Tibial nerve (tissue), 4 donors: ENCODE results near the gene MPRIP. TPM values are rescaled to one million over a fixed set of nuclear protein-coding genes. Genes with fewer than 3 reads are reported as not detected.

ENCODE experiments used
- DNase-seq, 2 donors: peaks; one replicate each; pipeline ENCODE4 v3.0.0-alpha.2; 2019; ENCODE audit warnings: low spot score in 2 of 2
- H3K27ac ChIP-seq, 4 donors: fragments of 200-600 bp; sonication (generic) in 3 of 4; one replicate each; pipeline ENCODE4 v1.5.1; 2017 to 2019; ENCODE audit warnings: mild to moderate bottlenecking in 1 of 4
- H3K27me3 ChIP-seq, 2 donors: fragments of 200-600 bp; sonication (generic) in 1 of 2; one replicate each; pipeline versions ENCODE4 v1.5.1 to v1.6.0; 2017 to 2019
- H3K36me3 ChIP-seq, 3 donors: fragments of 200-600 bp; sonication (generic); one replicate each; pipeline ENCODE4 v1.5.1; 2018 to 2019
- H3K4me1 ChIP-seq, 4 donors: fragments of 200-600 bp; sonication (generic) in 3 of 4; one replicate each; pipeline ENCODE4 v1.5.1; 2017 to 2019
- H3K4me3 ChIP-seq, 4 donors: fragments of 200-600 bp; sonication (generic) in 3 of 4; one replicate each; pipeline ENCODE4 v1.5.1; 2017 to 2019; ENCODE audit warnings: mild to moderate bottlenecking in 1 of 4, moderate library complexity in 1 of 4
- H3K9me3 ChIP-seq, 4 donors: fragments of 200-600 bp; sonication (generic) in 3 of 4; one replicate each; pipeline ENCODE4 v1.5.1; 2017 to 2019
- CTCF ChIP-seq, 5 experiments: fragments of 200-600 bp in 3 of 5; fragments of 450-650 bp in 2 of 5; sonication (generic) in 3 of 5; IDR thresholded peaks; one replicate each; pipeline ENCODE4 v1.5.1; 2016 to 2019; ENCODE audit warnings: antibody characterized with exemption in 5 of 5, mild to moderate bottlenecking in 3 of 5, moderate library complexity in 2 of 5
- EP300 ChIP-seq, 2 donors: sonication (generic); formaldehyde crosslinking; IDR thresholded peaks; one replicate each; pipeline ENCODE4 v1.6.1; 2017; ENCODE audit warnings: antibody characterized with exemption in 2 of 2, mild to moderate bottlenecking in 1 of 2
- POLR2A ChIP-seq, 2 donors: fragments of 450-650 bp; IDR thresholded peaks; one replicate each; pipeline ENCODE4 v1.6.1; 2017; ENCODE audit warnings: antibody characterized with exemption in 2 of 2, mild to moderate bottlenecking in 2 of 2, moderate library complexity in 2 of 2
- WGBS, 2 donors: methylation state at CpG; one replicate each; pipeline ENCODE4 v1.1.5; 2018; 5-methylcytosine and 5-hydroxymethylcytosine counted together
- total RNA-seq, 4 donors: library from RNA; depleted of rRNA; stranded (reverse); fragments of >200 nt; gene quantifications; one replicate each; pipeline ENCODE4 v1.1.0, GENCODE V29; 2016

MPRIP gene
- total RNA-seq, 4 donors from 2014 or later: 216 to 291 (median 265) TPM

GRCh38 chr17:17146786-17147406 lies 104.6 kb downstream of the MPRIP start:
- no peak for DNase-seq
- 82 to 87% methylated on average over 12 to 14 of the region's 14 CpGs for WGBS, 2 donors
- TF ChIP-seq POLR2A (IDR thresholded peaks at IDR 0.05) (no peak), EP300 (IDR thresholded peaks at IDR 0.05) (no peak), CTCF (IDR thresholded peaks at IDR 0.05) (peak in 3 of 5 experiments; percentile 4 to 18 (median 10))
- Histone ChIP-seq H3K9me3 (no peaks in the 10 kb centered on the region), H3K27ac (no peak overlapping the region), H3K4me3 (no peak overlapping the region), H3K27me3 (no peaks in the 10 kb centered on the region), H3K4me1 (peaks cover 0 to 18% (median 7%) of the 10 kb centered on the region in 4 donors), H3K36me3 (peaks cover 4 to 88% (median 17%) of the 10 kb centered on the region in 3 donors)

- peaks cover 0 to 22% (median 8%) of the 10 kb centered on the region in 4 donors for H3K4me1 ChIP-seq
- TF ChIP-seq POLR2A (IDR thresholded peaks at IDR 0.05): no peak
- no peak for TF ChIP-seq EP300 (IDR thresholded peaks at IDR 0.05)
- TF ChIP-seq CTCF (IDR thresholded peaks at IDR 0.05): no peak
- DNase-seq: no peak
- 65 to 71% methylated on average over 5 of the region's 5 CpGs for WGBS, 2 donors
- H3K27me3 ChIP-seq: no peaks in the 10 kb centered on the region
- H3K27ac ChIP-seq: no peak overlapping the region
- peaks cover 4 to 88% (median 17%) of the 10 kb centered on the region in 3 donors for H3K36me3 ChIP-seq
- no peaks in the 10 kb centered on the region for H3K9me3 ChIP-seq
- no peak overlapping the region for H3K4me3 ChIP-seq
Measured at GRCh38 chr17:17147821-17148220, 105.6 kb downstream of the MPRIP start.

- H3K36me3 ChIP-seq: peaks cover 0 to 88% (median 13%) of the 10 kb centered on the region in 3 donors
- DNase-seq: no peak
Measured at GRCh38 chr17:17149520-17150447, 107.5 kb downstream of the MPRIP start.

GRCh38 chr17:17150448-17150800 lies 108.2 kb downstream of the MPRIP start:
- peaks cover 0 to 88% (median 13%) of the 10 kb centered on the region in 3 donors for H3K36me3 ChIP-seq
- H3K4me1 ChIP-seq: peaks cover 0 to 22% (median 8%) of the 10 kb centered on the region in 4 donors
- TF ChIP-seq CTCF (IDR thresholded peaks at IDR 0.05) (no peak), POLR2A (IDR thresholded peaks at IDR 0.05) (no peak), EP300 (IDR thresholded peaks at IDR 0.05) (no peak)
- no peak overlapping the region for H3K4me3 ChIP-seq
- no peak for DNase-seq
- H3K9me3 ChIP-seq: no peaks in the 10 kb centered on the region
- H3K27ac ChIP-seq: peak overlapping the region in 2 of 4 donors; percentile 4 to 79
- H3K27me3 ChIP-seq: no peaks in the 10 kb centered on the region
- WGBS, 2 donors: 86 to 89% methylated on average over 1 of the region's 1 CpG

More at GRCh38 chr17:17149520-17150447, 107.5 kb downstream of the MPRIP start:
- Histone ChIP-seq H3K4me1 (peaks cover 0 to 22% (median 8%) of the 10 kb centered on the region in 4 donors), H3K4me3 (no peak overlapping the region), H3K9me3 (no peaks in the 10 kb centered on the region), H3K27ac (peak overlapping the region in 2 of 4 donors; percentile 4 to 56), H3K27me3 (no peaks in the 10 kb centered on the region)
- 83 to 87% methylated on average over 9 of the region's 9 CpGs for WGBS, 2 donors
- TF ChIP-seq EP300 (IDR thresholded peaks at IDR 0.05): no peak
- TF ChIP-seq POLR2A (IDR thresholded peaks at IDR 0.05): no peak
- TF ChIP-seq CTCF (IDR thresholded peaks at IDR 0.05): no peak
